ENCODE results near the gene MDGA2.

DNA sequence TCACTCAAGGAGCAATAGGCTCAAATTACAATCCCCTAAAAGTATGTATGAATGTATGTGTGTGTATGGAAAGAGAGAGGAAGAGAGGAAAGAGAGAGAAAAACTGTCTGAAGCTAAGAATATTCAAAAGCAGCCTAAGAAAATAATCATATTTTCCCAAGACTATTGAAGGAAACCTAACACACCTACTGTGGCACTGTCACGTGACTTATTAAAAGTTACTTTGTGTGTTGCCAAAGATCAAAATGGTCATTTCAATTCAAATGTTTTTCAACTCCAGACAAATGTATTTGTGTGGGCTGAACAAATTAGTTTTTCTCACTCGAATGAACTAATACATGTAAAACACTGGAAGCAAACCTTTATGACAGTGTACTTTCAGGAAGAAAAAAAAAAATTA is 654.9 kb downstream of the MDGA2 start:
- TF ChIP-seq, protein P1, sequence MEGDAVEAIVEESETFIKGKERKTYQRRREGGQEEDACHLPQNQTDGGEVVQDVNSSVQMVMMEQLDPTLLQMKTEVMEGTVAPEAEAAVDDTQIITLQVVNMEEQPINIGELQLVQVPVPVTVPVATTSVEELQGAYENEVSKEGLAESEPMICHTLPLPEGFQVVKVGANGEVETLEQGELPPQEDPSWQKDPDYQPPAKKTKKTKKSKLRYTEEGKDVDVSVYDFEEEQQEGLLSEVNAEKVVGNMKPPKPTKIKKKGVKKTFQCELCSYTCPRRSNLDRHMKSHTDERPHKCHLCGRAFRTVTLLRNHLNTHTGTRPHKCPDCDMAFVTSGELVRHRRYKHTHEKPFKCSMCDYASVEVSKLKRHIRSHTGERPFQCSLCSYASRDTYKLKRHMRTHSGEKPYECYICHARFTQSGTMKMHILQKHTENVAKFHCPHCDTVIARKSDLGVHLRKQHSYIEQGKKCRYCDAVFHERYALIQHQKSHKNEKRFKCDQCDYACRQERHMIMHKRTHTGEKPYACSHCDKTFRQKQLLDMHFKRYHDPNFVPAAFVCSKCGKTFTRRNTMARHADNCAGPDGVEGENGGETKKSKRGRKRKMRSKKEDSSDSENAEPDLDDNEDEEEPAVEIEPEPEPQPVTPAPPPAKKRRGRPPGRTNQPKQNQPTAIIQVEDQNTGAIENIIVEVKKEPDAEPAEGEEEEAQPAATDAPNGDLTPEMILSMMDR (IDR thresholded peaks at IDR 0.05) = no peak
- TF ChIP-seq ZFX (IDR thresholded peaks at IDR 0.05; ENCODE audit: borderline replicate concordance) = no peak
